Astrocyte (in vitro differentiated cells and primary cell): ENCODE results near the gene KLHL5.

Experiments used
- CTCF ChIP-seq: IDR thresholded peaks from 2 replicates; pipeline ENCODE4 v1.5.1; 2011; ENCODE audit warnings: low read depth, mild to moderate bottlenecking, inconsistent platforms, low read length, moderate library complexity; ENCODE audit not compliant: insufficient read depth
- EZH2 ChIP-seq: IDR thresholded peaks from 2 replicates; pipeline ENCODE4 v1.6.1; 2012; ENCODE audit warnings: mild to moderate bottlenecking, low read length, inconsistent platforms; ENCODE audit not compliant: insufficient read depth

GRCh38 chr4:39050590-39050989 lies 11.4 kb upstream of the KLHL5 start:
- no peak for TF ChIP-seq CTCF
- no peak for TF ChIP-seq EZH2
